GM21576 (cell line): ENCODE measurements around the gene SKI.

Experiments
- ATAC-seq: cut with Tn5 transposase; IDR thresholded peaks from one replicate; pipeline ENCODE4 v1.9.1; 2021; ENCODE audit warnings: mild to moderate bottlenecking, moderate library complexity; ENCODE audit not compliant: unreplicated experiment

SKI gene

DNA sequence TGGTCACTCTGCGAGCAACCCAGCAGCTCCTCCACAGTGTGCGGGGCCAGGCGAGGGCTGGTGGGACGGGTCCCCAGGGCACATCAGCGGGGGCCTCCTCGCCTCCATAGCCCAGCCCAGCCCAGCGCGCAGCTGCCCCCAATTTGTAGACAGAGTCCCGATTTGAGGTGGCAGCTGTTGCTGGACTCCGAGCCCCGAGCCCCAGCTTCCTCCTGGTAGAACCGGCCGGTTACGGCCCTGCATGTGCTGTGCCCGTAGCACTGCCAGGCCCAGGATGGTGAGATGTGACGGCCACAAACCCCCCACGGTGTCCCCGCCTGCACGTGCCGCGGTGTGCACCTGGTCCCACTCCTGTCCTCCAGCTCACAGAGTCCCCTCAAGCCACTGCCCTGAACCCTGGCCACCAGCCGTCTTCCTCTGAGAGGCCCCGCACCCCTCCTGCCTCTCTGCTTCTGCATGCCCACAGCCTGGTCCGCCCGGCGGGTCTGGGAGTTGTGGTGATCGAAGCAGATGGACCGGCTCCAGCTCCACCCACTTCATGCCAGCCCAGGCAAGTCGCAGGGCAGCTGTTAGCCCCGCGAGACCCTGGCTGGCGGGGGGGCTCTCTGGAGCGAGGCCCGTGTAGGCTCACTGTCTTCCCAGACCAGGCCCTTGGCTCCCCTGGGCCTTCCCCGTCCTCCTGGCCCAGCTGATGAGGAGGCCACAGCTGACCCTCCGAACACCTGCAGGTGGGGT, 107.8 kb downstream of the SKI start:
- no peak for ATAC-seq

DNA sequence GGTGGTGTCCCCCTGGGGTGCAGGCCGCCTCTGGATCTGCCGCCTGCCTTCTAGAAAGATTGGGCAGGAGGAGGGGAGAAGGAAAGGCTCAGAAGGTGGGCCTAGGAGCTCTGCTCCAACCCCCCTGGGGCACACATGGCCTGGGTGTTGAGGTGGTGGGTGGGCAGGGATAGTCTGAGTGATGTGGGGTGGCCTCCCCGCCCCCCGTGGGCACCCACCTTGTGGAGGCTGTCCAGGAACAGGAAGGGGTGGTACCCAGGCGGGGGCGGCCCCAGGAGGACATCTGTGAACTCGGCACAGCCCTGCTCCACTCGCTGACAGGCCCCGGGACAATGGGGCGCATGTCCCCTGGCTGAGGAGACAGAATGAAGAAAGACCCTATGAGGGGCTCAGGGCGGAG, 108.4 kb downstream of the SKI start:
- no peak for ATAC-seq

DNA sequence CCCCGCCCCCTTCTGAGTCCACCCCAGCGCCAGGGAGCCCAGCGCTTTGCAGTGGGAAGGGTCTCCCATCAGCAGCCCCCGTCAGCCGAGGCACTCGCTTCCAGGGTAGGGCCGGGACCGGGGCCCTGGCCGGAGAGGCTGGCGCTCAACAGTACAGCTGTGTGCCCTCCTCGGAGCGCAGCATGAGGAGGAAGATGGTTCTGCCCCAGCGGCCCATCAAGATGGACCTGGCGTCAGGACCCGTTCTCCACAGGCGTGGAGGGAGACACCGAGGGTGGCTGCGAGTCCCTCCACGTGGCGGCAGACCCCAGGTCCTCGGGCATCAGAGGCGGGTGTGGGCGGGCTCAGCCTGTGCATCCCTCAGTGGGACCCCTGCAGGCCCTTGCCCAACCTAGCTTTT, 109.0 kb downstream of the SKI start:
- ATAC-seq, result no peak

DNA sequence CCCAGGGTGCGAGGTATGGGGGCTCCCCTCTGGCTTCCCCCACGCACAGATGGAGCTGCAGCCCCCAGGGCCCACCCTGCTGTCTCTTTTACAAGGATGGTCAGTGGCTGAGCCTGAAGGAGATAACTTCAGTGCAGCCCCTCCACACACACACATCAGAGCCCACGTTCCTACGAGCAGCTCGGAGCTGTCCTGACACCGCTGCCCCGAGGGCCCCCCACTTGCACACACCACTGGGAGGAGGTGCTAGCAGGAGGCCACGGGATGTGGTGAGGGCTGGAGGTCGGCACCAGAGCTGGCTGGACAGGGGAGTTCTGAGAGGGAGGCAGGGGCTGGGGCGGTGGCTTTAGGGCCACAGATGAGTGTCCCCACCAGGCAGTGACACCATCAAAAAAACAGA, 109.4 kb downstream of the SKI start:
- ATAC-seq, result no peak

DNA sequence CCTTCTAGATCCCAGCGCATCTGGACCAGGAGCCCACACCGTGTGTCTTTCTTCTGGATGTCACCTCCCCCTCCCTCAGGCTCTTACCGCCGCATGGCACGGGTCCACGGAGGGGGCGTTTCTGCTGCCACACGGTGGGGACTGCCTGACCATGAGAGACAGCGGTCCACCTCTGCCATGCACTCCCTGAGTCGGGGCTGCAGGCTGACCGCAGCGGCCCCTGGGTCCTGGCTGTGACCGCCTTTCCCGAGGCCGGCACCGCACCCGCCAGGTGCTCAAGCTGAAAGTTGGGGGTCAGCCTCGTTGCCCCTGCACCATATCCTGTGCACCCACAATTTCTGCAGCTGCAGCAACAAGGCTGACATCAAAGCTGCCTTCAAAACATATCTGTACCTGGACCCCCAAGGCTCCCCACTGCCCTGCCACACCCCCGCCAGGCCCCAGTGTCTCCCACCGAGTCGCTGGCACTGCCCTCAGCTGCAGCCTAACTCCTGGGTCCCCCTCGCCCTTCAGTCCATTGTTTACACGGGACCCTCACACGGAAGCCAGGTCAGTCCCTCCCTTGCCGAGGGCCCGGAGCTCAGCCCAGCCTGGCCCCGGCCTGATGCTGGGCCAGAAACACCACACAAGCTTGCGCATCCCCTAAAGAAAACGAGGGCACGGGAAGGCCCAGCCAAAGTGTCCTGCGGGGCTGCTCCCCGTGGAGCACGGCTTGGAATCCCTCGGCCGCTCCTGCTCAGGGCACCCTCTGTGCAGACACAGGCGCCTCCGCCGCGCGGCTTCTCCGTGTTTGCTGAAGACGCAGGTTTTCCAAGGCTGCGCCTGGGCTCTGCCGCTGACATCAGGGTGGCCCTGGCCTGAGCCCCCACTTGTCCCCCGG, 111.3 kb downstream of the SKI start:
- no peak for ATAC-seq

DNA sequence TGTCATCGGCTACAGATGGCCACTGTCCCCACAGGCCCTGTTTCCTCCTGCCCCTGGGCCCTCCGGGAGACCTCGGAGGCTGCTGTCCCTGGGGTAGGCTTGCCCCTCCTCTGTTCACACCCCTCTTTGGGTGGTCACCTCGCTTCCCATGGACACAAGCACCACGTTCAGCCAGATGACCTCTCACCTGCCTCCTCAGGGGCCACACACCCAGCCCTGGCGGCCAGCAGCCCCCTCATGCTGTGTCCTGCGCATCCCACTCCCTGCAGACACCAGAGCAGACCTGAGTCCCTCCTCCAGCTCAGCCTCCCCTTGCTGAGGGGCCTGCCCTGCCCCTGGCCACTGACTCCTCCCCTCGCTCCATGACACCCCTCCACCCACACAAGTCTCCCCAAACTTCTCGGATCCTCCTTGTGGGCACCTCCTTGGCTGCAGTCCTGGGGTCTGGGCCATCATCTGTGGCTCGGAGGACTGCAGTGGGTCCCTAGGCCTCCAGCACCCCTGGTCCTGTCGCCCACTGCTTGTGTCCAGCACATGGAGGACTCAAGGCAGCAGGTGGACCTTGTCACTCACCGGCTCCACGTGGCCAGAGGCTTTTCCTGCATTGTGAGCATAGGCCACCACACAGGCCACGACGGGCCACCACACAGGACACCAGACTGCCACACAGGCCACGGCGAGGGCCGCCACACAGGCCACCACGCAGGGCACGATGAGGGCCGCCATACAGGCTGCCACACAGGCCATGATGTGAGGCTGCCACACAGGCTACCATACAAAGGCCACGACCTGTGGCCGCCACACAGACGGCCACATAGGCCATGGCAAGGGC, 112.2 kb downstream of the SKI start:
- ATAC-seq, result no peak

DNA sequence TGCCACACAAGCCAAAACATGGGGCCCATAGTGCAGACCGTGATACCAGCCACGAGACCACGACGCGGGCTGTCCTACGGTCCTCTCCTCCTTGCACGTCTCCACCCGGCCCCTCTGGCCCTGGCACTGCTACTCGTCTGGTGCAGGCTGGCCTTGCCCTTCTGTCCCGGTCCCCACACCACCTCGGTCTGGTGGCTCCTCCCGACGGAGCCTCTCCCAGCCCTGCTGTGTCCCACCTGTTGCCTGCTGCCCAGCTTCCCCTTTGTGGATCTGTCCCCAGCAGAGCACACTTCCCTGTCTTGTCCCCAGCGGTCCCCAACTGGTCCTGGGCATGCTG, 112.8 kb downstream of the SKI start:
- no peak for ATAC-seq

DNA sequence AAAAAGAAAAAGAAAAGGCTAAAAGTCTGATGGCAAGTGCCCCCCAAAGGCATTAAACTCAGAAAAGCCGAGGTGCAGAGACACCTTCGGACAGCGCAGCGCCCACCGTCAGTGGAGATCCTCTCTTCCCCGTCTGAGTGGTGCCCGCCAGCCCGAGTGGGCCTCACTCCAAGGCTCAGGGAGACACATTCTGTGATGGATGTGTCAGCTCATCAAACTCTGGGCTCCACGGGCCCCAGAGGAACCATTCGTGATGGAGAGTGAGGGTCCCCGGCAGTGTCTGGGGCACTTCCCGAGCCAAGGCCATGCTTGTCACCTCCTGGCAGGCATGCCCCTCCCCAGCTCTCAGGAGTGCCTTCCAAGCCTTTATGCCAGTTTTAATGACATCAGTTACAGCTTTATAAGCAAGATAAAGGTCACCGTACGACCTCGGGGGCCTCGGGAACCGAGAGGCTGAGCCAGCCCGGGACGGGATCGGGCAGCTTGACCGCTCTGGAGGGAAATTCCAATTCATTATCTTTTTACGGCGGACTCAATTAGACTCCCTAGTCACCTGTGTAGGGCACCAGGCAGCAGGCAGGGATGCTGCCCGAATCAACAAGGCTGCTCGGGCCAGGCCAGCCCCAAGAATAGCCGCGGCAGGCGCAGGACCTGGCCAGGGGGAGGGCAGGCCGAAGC, 113.7 kb downstream of the SKI start:
- no peak for ATAC-seq

DNA sequence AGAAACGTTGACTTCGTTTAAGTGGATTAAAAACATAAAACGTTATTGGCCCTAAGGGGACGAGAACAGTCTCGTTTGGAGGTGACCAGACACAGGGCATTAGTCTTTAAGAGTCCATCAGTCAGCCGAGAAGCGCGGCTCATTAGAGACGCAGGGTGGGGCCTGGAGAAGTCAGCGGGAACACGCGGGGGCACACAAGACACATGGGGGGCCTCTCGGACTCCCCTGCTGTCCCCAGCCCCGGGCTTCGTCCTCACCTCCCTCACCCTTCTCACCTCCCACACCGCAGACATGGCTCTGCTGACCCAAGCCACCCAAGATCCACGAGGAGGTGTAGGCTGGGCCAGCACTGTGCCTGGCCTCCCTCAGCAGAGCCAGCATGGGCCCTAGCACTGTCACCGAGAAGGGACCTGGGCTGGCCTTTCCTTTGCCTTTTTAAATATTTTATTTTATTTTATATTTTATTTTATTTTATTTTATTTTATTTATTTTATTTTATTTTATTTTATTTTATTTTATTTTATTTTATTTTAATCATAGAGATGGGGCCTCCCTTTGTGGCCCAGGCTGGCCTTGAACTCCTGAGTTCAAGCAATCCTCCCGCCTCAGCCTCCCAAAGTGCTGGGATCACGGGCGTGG, 114.4 kb downstream of the SKI start:
- no peak for ATAC-seq

DNA sequence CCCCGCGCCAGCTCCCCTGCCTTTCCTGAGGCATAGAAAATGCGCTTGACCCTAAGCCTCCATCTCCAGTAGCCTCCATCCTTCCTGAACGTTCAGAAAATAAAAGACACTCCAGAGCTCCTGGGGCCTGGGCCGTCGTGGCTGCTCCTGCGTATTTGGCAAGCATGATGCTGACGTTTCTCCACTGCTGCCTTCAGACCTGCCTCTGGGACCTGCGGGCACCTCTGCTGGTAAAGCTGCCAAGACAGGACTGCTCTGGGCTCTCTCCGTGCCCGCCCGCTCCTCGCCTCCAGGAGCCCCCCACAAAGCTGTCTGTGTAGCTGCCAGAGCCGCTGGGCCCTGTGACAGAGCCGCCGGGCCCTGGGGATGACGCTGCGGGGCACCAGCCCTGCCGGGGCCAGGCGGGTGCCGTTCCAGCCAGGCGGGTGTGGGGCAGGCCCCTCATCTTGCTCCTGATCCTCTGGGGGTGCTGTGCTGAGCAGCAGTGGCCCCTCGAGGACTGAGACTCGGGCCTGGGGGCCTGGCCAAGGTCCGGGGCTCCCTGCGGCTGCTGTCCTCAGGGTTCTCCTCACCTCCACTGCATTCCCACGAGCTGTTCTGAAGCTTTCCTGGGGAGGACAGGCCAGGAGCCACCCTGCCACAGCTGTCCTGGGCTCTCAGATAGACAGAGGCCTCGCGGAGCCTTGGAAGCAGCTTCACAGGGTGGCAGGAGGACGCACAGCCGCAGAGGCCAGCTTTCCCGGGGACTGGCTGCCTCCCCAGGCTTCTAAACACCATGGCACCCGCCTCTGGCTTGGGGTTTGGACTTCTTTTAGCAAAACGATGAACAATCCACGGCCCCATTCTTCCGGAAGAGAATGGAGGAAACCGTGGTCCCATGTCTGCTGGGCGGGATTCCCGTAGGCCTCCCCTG, 115.2 kb downstream of the SKI start:
- ATAC-seq, result no peak

DNA sequence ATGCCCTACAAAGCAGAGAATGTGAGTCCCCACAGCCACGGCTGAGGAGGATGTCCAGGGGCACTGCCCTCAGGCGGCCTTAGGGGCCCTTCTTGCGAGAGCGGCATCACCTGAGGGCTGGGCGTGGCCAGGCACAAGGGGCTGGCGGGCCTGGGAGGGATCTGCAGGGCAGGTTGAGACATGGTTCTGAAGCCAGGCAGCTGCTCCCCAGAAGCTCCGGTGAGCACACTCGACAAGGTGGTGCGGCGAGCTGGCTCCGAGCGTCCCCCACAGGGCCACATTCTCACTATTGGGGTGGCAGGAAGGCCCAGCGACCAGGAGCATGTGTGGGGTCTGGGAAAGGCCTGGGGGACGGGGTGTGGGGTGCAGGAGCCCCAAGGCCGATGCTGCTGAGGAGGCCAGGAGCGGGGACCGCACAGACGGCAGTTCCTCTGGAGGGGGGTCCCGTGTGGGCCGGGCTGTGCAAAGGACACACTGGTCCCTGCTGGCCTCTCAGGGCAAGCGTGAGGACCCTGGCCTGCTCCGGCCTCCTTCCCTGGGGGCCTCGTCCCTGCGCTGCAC, 116.1 kb downstream of the SKI start:
- ATAC-seq, result no peak

DNA sequence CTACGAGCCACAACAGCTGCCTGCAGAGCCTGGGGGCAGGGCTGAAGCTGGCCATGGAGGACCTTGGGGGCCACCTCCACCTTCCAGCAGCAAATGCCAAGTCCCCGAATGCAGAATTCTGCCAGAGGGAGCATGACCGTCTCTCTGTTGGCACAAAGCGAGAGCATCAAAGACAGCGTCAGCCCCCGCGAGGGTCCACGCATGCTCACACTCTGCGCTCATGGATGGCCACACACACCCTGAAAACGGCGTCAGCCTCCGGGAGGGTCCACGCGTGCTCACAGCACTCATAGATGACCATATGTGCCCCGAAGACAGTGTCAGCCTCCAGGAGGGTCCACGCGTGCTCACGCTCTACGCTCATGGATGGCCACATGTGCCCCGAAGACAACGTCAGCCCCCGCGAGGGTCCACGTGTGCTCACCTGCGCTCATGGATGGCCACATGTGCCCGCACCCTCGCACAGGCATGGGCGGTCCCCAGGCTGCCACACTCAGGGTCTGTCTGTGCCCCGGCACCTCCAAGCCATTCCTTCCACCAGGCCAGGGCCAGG, 116.7 kb downstream of the SKI start:
- no peak for ATAC-seq

DNA sequence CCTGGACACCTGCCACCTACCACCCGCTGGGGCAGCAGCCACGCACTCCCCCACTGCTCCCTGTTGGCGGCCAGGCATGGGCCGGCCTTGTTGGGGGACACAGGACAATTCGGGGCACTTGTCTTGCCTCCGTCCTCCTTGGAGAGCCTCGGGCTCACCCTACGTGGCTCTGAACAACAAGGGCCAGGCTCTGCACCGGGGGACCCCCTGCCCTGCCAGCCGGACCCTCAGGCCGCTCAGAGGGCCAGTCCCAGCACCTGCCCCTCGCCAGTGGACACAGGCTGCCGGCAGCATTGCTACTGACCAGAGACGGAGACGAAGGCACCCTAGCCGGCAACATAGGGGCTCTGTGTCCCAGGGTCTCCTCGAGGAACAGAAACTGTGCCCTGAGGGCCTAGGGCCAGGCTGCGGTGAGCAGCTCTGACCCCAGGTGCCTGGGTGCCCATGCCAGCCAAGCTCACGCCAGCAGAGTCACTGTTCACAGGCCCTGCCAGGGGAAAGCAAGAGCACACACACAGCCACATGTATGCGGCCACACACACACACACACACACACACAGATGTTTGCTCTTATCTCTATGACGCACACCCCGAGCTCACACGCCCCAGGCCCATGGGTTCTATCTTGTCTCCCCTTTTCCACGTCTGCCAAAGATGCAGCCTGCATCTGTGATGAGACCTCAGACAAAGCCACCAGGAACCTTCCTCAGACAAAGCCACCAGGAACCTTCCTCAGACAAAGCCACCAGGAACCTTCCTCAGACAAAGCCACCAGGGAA, 117.4 kb downstream of the SKI start:
- ATAC-seq, result no peak

DNA sequence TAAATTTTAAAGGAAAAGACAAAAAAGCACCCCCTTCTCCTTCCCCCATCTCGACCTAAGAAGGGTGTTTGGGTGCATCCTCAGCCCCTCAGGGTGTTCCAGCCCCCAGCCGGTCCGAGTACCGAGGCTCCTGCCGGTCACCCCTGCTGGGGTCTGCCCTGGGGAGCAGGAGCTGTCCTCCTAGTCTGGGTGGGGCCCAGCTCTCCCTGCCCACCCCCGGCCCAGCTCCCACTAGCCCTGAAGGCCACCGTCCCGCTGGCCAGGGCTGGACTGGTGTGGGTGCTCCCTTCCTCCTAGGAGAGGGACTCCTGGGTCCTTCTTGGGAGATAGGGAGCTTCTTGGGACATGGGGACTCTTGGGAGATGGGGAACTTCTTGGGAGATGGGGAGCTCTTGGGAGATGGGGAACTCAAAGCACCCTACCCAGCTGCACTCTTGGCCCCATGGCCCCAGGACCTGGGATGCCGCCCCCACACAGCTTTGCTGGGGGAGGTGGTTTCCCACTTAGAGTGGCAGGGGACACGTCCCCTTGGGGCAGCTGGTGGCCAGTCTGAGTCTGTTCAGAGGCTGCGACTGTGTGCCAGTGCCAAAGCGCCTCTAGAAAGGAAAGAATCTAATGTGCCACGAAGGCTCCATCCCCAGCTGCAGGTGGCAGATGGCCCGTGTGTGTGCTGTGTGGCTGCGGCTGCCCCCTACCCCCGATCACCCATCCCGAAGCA, 118.7 kb downstream of the SKI start:
- ATAC-seq, result no peak

DNA sequence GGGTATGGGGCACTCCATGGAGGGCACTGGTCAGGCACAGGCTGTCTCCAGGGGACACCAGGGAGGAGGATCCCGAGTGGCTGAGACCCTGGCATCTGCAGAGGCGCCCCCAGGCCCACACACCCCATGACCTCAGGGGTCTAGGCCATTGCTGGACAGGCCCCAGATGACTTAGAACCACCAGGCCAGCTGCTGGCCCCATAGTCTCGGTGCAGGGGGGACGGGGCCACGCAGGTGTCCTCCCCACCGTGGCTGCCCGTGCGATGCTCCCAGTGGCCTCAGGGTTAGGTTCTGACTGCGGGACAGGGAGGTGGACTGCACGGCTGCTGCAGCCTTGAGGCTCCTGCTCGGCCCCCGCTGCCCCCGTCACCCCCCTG, 119.3 kb downstream of the SKI start:
- no peak for ATAC-seq

DNA sequence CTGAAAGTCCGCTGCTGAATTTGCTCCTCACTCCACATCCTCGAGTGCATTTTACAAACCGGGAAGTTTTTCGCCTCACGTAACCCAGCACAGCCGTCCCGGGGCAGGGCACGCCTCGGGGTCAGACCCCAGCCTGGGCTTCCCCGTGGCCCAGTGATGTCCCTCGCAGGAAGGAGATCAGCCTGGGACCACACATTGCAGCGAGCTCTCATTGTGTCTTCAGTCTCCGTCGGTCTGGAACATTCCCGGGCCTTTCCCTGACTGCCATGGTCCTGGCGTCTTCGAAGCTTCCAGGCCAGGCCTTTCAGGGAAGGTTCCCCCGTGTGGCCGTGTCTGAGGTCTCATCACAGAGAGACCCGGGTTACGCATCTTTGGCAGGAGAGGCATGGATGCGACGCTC, 119.8 kb downstream of the SKI start:
- ATAC-seq, result no peak
